ENCODE measurements around the gene RNF135. TPM values are rescaled to one million over a fixed set of nuclear protein-coding genes. Genes with fewer than 3 reads are reported as not detected.
"Not testable (repeated sequence)": the region's sequence is repeated elsewhere in the genome, so short reads cannot be mapped to it uniquely, and the experiment has no call there.

RNF135 gene, protein sequence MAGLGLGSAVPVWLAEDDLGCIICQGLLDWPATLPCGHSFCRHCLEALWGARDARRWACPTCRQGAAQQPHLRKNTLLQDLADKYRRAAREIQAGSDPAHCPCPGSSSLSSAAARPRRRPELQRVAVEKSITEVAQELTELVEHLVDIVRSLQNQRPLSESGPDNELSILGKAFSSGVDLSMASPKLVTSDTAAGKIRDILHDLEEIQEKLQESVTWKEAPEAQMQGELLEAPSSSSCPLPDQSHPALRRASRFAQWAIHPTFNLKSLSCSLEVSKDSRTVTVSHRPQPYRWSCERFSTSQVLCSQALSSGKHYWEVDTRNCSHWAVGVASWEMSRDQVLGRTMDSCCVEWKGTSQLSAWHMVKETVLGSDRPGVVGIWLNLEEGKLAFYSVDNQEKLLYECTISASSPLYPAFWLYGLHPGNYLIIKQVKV
- 0.77 and 1.1 TPM in 2 replicates for total RNA-seq

DNA sequence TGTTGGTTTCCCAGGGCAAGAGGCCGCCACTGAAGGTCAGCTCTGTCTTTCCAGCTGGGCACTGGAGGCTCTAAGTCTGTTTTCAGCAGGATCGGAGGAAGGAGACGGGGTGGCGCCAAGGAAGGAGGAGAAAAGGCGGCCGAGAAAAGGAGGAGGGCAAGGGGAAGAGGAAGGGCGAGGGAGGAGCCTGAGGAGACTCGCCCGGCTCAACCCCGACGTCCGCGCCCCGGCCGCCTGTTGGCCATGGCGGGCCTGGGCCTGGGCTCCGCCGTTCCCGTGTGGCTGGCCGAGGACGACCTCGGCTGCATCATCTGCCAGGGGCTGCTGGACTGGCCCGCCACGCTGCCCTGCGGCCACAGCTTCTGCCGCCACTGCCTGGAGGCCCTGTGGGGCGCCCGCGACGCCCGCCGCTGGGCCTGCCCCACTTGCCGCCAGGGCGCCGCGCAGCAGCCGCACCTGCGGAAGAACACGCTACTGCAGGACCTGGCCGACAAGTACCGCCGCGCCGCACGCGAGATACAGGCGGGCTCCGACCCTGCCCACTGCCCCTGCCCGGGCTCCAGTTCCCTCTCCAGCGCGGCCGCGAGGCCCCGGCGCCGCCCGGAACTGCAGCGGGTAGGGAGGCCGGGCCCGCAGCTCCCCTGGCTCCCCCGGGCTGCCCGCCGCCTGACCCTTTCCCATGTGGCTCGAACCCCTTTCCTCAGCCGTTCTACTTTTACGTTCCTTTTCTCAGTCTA lies at the start of gene RNF135:
TSS of gene RNF135 (plus strand) at position 209 of the 737 bp plus-strand sequence. CDS start at position 244, 35 bp downstream.
- peak in 1 of 2 donors; percentile 78 for DNase-seq (ENCODE audit: low read depth in 2 of 2)

DNA sequence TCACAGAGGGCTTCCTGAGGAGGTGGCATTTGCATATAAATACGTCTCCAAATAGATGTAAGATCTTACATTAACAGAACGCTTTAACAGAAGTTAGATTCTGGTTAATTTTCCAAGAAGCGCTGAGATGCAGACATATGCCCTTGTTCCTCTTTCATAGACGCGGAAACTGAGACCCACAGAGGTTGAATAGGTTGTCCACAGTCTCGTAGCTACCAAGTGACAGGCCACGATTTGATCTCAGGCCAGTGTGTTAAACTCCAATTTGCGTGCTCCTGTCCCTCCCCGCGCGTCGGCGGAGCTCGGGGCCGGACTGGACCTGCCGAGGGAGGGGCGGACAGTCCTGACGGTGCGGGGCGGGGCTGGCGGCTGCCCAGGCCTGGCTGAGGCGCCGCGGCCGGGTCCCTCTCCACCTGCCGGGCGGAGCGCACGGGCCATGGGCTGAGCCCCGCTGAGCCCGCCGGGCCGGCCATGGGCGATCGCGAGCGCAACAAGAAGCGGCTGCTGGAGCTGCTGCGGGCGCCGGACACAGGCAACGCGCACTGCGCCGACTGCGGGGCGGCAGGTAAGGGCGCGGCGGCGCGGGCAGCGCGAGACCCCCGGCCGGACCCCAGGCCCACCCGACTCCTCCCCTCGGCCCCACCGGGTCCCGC lies 49.2 kb upstream of the RNF135 start, which contains the start of gene ADAP2:
TSS of gene ADAP2 (plus strand) at position 402 of the 653 bp plus-strand sequence. CDS start at position 472, 70 bp downstream.
- DNase-seq (ENCODE audit: low read depth in 2 of 2) = peak in 1 of 2 donors; percentile 26

DNA sequence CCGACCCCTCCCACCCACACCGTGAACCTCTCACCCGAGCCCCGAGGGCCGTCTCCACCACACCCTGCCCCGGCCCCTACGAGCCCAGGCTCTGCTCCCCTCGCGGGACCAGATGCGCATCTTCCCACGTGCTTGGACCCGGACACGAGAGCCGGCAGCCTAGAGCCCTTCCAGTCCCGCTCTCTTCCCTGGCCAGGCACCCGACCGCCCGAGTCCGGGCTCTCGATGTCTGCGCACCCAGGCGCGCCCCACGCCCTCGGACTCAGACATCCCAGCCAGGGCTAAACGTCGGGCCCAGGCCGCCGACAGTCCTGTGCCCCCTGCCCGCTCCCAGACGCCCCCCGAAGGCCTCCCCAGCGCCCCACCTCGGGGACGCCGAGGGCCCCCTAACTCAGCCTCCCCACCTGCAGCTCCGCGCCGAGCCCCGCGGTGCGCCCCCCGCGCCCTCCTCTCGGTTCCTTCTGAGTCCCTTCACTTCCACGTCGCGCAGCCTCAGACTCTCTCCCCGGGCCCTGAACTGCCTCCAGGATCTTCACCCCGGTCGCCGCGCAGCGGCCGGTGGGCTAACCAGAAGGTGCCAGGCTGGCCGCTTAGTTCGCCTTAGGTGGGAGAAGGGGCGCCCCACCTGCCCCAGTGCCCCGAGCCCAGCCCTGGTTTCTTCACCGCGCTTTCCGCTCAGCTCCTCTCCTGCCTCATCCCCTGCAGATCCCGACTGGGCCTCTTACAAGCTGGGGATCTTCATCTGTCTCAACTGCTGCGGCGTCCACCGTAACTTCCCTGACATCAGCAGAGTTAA lies 48.4 kb upstream of the RNF135 start:
- no peak for DNase-seq (ENCODE audit: low read depth in 2 of 2)

DNA sequence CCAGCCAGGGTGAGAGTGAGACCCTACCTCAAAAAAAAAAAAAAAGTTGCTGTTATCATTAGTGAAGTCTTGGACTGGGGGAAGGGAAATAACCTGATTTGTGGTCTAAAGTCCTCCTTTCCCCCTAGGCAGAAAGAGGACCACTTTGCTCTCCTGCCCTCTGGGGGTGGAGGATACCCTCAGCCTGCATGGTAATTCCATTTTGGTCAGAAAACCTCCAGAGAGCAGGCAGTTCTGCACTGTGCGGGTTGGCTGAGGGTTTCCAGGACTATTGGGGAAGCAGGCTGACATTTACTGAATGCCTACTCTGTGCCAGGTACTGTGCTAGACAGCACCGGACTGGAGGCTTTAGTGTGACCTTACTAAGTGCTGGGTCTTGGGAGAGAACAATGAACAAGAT lies 46.5 kb upstream of the RNF135 start:
- no peak for DNase-seq (ENCODE audit: low read depth in 2 of 2)

GRCh38 chr17:30926516-30926915 lies 44.3 kb upstream of the RNF135 start:
- no peak for DNase-seq (ENCODE audit: low read depth in 2 of 2)

GRCh38 chr17:30927756-30928155 lies 43.1 kb upstream of the RNF135 start:
- no peak for DNase-seq (ENCODE audit: low read depth in 2 of 2)

DNA sequence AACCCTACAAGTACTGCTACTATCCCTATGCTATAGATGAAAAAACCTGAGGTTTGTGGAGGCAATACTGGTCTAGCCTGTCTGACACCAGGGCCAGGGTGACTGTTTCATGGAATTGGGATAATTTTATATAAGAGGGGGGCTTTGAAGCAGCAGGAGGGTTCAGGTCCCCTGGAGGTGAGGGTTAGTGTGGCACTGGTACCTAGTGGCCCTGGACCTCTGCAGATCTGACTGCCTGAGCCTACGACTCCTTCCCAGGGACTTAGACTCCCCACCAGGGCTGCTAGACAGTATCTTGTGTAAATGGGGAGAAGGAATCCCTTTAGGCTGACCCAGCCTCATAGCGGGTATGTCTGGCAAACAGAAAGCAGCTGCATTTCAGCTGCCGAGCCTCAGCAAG lies 42.3 kb upstream of the RNF135 start:
- no peak for DNase-seq (ENCODE audit: low read depth in 2 of 2)

GRCh38 chr17:30929081-30929633 lies 41.7 kb upstream of the RNF135 start:
- DNase-seq (ENCODE audit: low read depth in 2 of 2) = no peak

DNA sequence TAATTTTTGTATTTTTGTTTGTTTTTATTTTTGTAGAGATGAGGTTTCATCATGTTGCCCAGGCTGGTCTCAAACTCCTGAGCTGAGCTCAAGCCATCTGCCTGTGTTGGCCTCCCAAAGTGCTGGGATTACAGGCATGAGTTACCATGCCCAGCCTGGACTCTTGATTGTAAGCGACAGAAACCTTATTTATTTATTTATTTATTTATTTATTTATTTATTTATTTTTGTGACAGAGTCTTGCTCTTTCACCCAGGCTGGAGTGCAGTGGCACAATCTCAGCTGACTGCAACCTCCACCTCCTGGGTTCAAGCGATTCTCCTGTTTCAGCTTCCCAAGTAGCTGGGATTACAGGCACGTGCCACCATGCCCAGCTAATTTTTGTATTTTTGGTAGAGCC lies 41.0 kb upstream of the RNF135 start:
- not testable (repeated sequence) for DNase-seq (ENCODE audit: low read depth in 2 of 2)

- DNase-seq (ENCODE audit: low read depth in 2 of 2) = no peak
Observed at GRCh38 chr17:30930495-30930894, 40.3 kb upstream of the RNF135 start.

GRCh38 chr17:30931582-30931981 lies 39.3 kb upstream of the RNF135 start:
- DNase-seq (ENCODE audit: low read depth in 2 of 2) = not testable (repeated sequence)

DNA sequence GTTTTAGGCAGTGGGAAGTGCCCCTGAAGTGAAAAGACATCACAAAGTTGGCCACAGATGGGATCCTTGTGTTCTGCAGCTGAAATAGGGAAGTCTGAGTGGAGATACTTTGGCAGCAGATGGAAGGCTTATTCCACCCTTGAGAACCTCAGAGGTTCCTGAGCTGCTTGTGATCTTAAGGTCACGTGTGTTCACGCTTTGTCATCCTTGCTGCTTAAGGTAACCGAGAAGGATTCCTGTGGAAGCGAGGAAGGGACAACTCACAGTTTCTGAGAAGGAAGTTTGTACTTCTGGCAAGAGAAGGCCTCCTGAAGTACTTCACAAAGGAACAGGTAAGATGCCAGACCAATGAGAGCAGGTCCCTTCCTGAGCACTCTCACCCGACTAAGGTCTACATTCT lies 36.9 kb upstream of the RNF135 start:
- DNase-seq (ENCODE audit: low read depth in 2 of 2) = no peak

GRCh38 chr17:30939051-30939689 lies 31.7 kb upstream of the RNF135 start:
- DNase-seq (ENCODE audit: low read depth in 2 of 2) = no peak

DNA sequence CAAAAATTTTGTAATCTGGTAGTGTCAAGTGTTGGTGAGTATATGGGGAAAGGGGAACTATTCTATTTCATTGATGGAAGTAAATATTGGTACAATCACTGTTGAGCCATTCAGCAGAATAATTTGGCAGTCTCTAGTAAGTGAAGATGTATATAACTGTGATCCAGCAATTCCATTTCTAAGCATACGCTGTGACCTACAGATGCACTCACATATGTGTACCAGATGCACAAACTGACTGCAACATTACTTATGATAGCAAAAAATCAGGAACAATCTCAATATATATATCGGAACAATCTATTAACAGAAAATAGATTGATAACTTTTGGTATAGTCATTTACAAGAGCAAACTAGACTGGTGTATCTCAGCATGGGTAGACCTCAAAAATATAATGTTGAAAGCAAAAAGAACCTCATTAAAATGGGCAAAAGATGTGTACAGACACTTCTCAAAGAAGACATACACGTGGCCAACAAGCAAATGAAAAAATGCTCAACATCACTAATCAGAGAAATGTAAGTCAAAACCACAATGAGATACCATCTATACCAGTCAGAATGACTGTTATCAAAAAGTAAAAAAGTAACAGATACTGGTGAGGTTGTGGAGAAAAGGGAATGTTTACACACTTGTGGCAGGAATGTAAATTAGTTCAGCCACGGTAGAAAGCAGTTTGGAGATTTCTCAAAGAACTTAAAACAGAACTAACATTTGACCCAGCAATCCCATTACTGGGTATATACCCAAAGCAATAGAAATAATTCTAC lies 28.3 kb upstream of the RNF135 start:
- no peak for DNase-seq (ENCODE audit: low read depth in 2 of 2)

DNA sequence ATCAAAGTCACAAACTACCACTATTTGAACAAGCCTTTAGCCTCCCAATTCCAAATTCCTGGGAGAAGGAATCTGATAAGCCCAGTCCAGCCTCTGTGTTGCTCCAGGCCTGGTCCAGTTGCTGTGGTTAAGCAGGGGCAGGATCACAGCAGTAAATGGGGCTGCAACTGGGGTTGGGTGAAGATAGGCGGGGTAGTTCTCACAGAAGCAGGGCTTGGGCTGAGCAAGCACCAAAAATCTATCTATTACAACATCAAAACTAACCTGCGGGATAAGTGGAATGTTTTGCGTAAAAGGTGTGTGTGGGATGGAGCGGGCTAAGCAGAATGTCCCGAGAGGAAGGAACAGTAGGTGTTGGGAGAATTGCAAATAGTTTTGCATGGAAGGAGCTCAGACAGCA lies 23.0 kb upstream of the RNF135 start:
- DNase-seq (ENCODE audit: low read depth in 2 of 2) = no peak

DNA sequence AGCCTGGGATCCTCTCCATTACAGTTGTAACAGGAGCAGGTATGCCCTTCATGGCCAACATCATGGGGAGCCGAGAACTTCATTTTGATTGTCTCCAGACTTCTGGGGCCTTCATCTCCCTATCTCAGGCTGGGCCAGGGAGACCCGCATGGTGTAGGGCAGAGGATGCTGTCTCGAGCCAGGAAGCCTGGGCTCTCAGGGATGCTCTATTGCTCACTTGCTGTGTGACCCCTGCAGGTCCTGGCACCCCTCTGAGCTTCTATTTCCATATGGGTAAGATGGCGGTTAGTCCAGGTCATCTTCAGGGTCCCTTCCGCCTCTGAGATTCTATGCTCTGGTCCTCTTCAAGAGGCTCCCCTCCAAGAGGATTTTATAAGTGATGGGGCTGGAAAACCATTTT lies 20.6 kb upstream of the RNF135 start:
- DNase-seq (ENCODE audit: low read depth in 2 of 2) = no peak

DNA sequence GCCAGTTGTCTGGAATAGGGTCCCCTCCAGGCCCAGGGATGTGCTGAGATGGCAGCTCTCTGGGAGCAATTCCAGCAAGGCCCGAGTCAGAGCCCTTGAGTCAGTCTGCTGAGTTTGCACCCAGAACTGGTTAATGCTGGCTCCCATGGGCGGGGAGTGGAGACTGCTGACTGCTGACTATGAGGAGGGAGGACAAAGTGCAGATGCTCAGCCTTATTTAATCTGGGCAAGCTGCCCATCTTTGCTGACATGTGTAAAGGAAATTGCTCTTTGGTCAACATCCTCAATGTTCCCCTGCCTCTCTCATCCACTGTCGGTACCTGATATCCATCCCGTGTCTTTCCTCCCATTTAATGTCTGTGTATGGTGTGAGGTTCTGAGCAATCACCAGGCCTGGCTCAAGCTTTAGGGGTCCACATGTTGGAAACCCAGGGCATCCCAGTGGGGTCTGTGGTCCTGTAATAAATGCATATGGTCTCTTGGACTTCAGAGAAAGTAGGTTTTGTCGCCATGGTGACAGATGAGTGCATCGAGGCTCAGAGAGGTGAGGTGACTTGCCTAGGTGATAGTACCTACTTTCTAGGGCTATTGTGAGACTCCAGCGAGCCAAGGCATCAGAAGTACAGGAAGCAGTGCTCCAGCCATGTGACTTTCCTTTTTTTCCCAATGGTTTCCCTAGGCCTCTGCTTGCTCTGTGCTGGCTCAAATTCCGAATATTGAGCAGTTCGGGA lies 20.0 kb upstream of the RNF135 start:
- peak; percentile 67 to 78 for DNase-seq (ENCODE audit: low read depth in 2 of 2)

GRCh38 chr17:30952638-30953393 lies 18.0 kb upstream of the RNF135 start:
- no peak for DNase-seq (ENCODE audit: low read depth in 2 of 2)

Data from dermis microvascular lymphatic vessel endothelial cell (primary cell).